OCI-LY3 (cell line): ENCODE data around the gene FAM120A.

Source experiments
- H2AFZ ChIP-seq: fragments of 200-600, 300-600 bp; shearing (Covaris generic); 2 replicates; pipeline ENCODE4 v1.6.0; 2014; ENCODE audit warnings: antibody characterized with exemption, low read depth, low read length
- H3K27ac ChIP-seq: fragments of 200-600, 300-600 bp; sonication (generic); 2 replicates; pipeline ENCODE4 v1.5.1; 2014; ENCODE audit warnings: mild to moderate bottlenecking, low read length, moderate library complexity, mixed read lengths
- H3K27me3 ChIP-seq: fragments of 200-600, 300-600 bp; sonication (generic); 2 replicates; pipeline ENCODE4 v1.6.1; 2014; ENCODE audit warnings: low read depth, low read length, mixed read lengths
- H3K36me3 ChIP-seq: fragments of 200-600, 300-600 bp; sonication (generic); replicated peaks from 2 replicates; pipeline ENCODE3; 2014; ENCODE audit warnings: low read depth, low read length, mixed read lengths
- H3K4me1 ChIP-seq: fragments of 300-600, 200-600 bp; sonication (generic); 2 replicates; pipeline ENCODE4 v1.6.1; 2014; ENCODE audit warnings: low read length, mixed read lengths
- H3K4me2 ChIP-seq: fragments of 200-600, 300-600 bp; sonication (generic); 2 replicates; pipeline ENCODE4 v1.6.1; 2014; ENCODE audit warnings: low read length, mixed read lengths
- H3K4me3 ChIP-seq: fragments of 300-600, 200-600 bp; sonication (generic); 2 replicates; pipeline ENCODE4 v1.5.1; 2014; ENCODE audit warnings: antibody characterized with exemption, mild to moderate bottlenecking, low read length, moderate library complexity
- H3K79me2 ChIP-seq: fragments of 300-600, 200-600 bp; shearing (Covaris generic); 2 replicates; pipeline ENCODE4 v1.6.1; 2014; ENCODE audit warnings: mild to moderate bottlenecking, low read length, mixed read lengths
- H3K9ac ChIP-seq: fragments of 300-600, 200-600 bp; shearing (Covaris generic); 2 replicates; pipeline ENCODE4 v1.6.0; 2014; ENCODE audit warnings: mild to moderate bottlenecking, low read length, moderate library complexity
- H3K9me3 ChIP-seq: fragments of 200-600, 300-600 bp; shearing (Covaris generic); 2 replicates; pipeline ENCODE4 v1.6.1; 2014; ENCODE audit warnings: low read length, mixed read lengths; ENCODE audit not compliant: insufficient read depth
- H4K20me1 ChIP-seq: fragments of 200-600, 300-600 bp; sonication (generic); 2 replicates; pipeline ENCODE4 v1.6.1; 2016; ENCODE audit warnings: low read length, mixed read lengths; ENCODE audit not compliant: insufficient read depth
- EZH2phosphoT487 ChIP-seq: fragments of 200-600 bp; shearing (Covaris generic); IDR thresholded peaks from 2 replicates; pipeline ENCODE4 v1.6.1; 2018; ENCODE audit warnings: antibody characterized with exemption, mixed run types, low read depth
- TF ChIP-seq, protein P1 (sequence below): fragments of 200-600, 300-600 bp; sonication (generic); IDR thresholded peaks from 2 replicates; pipeline ENCODE4 v1.5.1; 2014; ENCODE audit warnings: antibody characterized with exemption, low read length, low read depth

FAM120A gene

DNA sequence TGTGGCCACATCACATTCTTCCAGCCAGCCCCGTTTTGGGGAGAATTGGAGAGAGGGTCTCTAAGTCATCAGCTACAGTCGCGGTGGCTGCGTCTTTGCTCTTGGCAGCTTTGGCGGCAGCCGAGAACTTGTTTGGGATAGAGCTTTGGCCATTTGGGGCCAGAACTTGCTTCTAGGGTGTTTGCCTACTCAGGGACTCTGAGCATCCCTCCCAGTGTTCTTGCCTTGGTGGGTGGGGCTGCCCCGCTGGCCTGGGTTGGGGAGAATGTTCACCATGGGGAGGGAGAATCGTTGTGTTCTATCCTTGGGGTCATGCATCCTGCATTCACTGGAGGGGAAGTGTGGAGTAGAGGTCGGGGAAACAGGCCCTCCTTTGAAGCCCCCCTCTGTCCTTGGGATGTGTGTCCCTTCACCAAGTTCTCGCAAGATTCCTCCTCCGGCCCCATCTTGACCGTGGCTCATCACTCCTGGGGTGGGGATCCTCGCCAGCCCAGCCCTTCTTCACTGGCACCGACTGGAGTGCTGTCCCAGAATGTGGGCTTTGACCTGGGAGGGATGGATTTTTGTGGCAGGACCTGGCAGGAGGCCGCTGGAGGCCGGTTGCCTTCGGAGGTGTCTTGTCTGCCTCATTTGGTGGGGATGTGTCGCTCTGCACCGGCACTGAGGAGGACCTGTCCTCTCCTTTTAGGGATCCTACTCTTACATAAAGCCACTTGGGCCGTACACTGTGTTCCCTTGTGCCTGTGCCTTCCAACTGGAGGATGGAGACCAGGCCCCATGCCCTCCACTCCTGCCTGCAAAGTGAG is 128.4 kb downstream of the FAM120A start:
- Histone ChIP-seq H3K4me3 (no peak overlapping the region), H3K4me1 (peaks cover 15% of the 10 kb centered on the region), H3K27ac (no peak overlapping the region), H2AFZ (no peak overlapping the region), H3K27me3 (no peaks in the 10 kb centered on the region), H3K9me3 (peaks cover 5% of the 10 kb centered on the region; the same call in 1 of the 2 replicates), H3K9ac (no peak overlapping the region), H3K36me3 (peaks cover 8% of the 10 kb centered on the region), H3K79me2 (peaks cover 76% of the 10 kb centered on the region), H3K4me2 (no peak overlapping the region), H4K20me1 (peaks cover 13% of the 10 kb centered on the region; the same call in 1 of the 2 replicates)
- no peak for TF ChIP-seq EZH2phosphoT487
- TF ChIP-seq, protein P1, sequence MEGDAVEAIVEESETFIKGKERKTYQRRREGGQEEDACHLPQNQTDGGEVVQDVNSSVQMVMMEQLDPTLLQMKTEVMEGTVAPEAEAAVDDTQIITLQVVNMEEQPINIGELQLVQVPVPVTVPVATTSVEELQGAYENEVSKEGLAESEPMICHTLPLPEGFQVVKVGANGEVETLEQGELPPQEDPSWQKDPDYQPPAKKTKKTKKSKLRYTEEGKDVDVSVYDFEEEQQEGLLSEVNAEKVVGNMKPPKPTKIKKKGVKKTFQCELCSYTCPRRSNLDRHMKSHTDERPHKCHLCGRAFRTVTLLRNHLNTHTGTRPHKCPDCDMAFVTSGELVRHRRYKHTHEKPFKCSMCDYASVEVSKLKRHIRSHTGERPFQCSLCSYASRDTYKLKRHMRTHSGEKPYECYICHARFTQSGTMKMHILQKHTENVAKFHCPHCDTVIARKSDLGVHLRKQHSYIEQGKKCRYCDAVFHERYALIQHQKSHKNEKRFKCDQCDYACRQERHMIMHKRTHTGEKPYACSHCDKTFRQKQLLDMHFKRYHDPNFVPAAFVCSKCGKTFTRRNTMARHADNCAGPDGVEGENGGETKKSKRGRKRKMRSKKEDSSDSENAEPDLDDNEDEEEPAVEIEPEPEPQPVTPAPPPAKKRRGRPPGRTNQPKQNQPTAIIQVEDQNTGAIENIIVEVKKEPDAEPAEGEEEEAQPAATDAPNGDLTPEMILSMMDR, result no peak

- Histone ChIP-seq H3K79me2 (peaks cover 80% of the 10 kb centered on the region), H2AFZ (no peak overlapping the region), H3K4me1 (peaks cover 8% of the 10 kb centered on the region), H4K20me1 (peaks cover 13% of the 10 kb centered on the region; the same call in 1 of the 2 replicates), H3K4me2 (no peak overlapping the region), H3K36me3 (peaks cover 13% of the 10 kb centered on the region), H3K9me3 (peaks cover 5% of the 10 kb centered on the region; the same call in 1 of the 2 replicates), H3K27me3 (no peaks in the 10 kb centered on the region), H3K27ac (no peak overlapping the region), H3K4me3 (no peak overlapping the region), H3K9ac (no peak overlapping the region)
- TF ChIP-seq, protein P1, result no peak
- TF ChIP-seq EZH2phosphoT487, result no peak
Observed at GRCh38 chr9:93580654-93581380, 129.3 kb downstream of the FAM120A start.

- Histone ChIP-seq H3K36me3 (peaks cover 13% of the 10 kb centered on the region), H3K79me2 (peaks cover 87% of the 10 kb centered on the region), H4K20me1 (peaks cover 13% of the 10 kb centered on the region; the same call in 1 of the 2 replicates), H3K4me1 (peaks cover 8% of the 10 kb centered on the region), H3K9me3 (peaks cover 5% of the 10 kb centered on the region; the same call in 1 of the 2 replicates), H3K4me2 (no peak overlapping the region), H3K27me3 (no peaks in the 10 kb centered on the region), H3K9ac (no peak overlapping the region), H2AFZ (no peak overlapping the region), H3K27ac (no peak overlapping the region), H3K4me3 (no peak overlapping the region)
- TF ChIP-seq EZH2phosphoT487, result no peak
- TF ChIP-seq, protein P1, result no peak
Observed at GRCh38 chr9:93582115-93582514, 130.6 kb downstream of the FAM120A start.

DNA sequence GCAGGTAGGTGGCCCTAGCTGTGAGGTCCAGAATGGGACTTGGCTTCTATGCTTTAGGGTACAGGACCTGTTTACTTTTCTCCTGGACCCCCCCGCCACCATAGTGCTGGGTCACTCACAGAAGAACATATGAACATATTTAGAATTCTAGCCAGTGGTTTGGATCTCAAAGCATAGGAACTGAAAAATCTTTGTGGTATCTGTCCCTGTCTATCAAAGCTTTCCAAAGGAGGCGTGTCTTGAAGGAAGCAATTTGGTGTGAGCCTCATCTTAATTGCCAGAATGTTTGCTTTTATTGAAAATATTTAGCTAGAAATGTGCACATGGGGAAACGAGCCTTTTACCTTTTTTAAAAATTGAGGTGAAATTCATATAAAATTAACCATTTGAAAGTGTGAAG is 131.1 kb downstream of the FAM120A start:
- Histone ChIP-seq H3K4me2 (no peak overlapping the region), H3K27me3 (no peaks in the 10 kb centered on the region), H3K9ac (no peak overlapping the region), H3K9me3 (peaks cover 5% of the 10 kb centered on the region; the same call in 1 of the 2 replicates), H3K36me3 (peaks cover 13% of the 10 kb centered on the region), H2AFZ (no peak overlapping the region), H4K20me1 (peaks cover 16% of the 10 kb centered on the region; the same call in 1 of the 2 replicates), H3K4me1 (peaks cover 7% of the 10 kb centered on the region), H3K4me3 (no peak overlapping the region), H3K27ac (no peak overlapping the region), H3K79me2 (peaks cover 87% of the 10 kb centered on the region)
- TF ChIP-seq, protein P1, result no peak
- no peak for TF ChIP-seq EZH2phosphoT487
